Psoas muscle (tissue), 8 donors: ENCODE measurements around the gene KCNIP3. TPM values are rescaled to one million over a fixed set of nuclear protein-coding genes. Genes with fewer than 3 reads are reported as not detected.
A peak's percentile ranks its signal among the peaks of the same experiment; 100 is the strongest.

ENCODE experiments used
- ATAC-seq, 4 donors: fragments of 200-7000 bp; cut with Tn5 transposase; one replicate each; pipeline ENCODE4 v1.9.1; 2020; ENCODE audit warnings: moderate library complexity in 3 of 4, mild to moderate bottlenecking in 2 of 4
- DNase-seq, 2 donors: peaks; one replicate each; pipeline ENCODE4 v3.0.0-alpha.2; 2020
- H3K27ac ChIP-seq: fragments of 200-600 bp; one replicate; pipeline ENCODE4 v1.8.0; 2022
- H3K27me3 ChIP-seq, 3 donors: fragments of 200-600 bp in 1 of 3; one replicate each; pipeline versions ENCODE4 v1.6.1 to v1.8.0; 2013 to 2022; ENCODE audit warnings: low read length in 2 of 3, mild to moderate bottlenecking in 2 of 3, moderate library complexity in 1 of 3; ENCODE audit not compliant: insufficient read depth in 3 of 3
- H3K36me3 ChIP-seq, 2 donors: fragments of 200-600 bp in 1 of 2; one replicate each; pipeline versions ENCODE4 v1.6.1 to v1.8.0; 2013 to 2022; ENCODE audit warnings: low read depth in 1 of 2, mild to moderate bottlenecking in 1 of 2, moderate library complexity in 1 of 2; ENCODE audit not compliant: insufficient read depth in 1 of 2
- H3K4me1 ChIP-seq: fragments of 200-600 bp; one replicate; pipeline ENCODE4 v1.8.0; 2022
- H3K4me3 ChIP-seq: fragments of 200-600 bp; one replicate; pipeline ENCODE4 v1.8.0; 2022; ENCODE audit warnings: mild to moderate bottlenecking
- H3K9me3 ChIP-seq: fragments of 200-600 bp; one replicate; pipeline ENCODE4 v1.8.0; 2022
- CTCF ChIP-seq: fragments of 200-600 bp; IDR thresholded peaks from one replicate; pipeline ENCODE4 v1.8.0; 2022; ENCODE audit warnings: antibody characterized with exemption
- WGBS, 3 donors: extraction: QIAGEN DNeasy Blood & Tissue Kit; methylation state at CpG; one replicate each; pipeline versions ENCODE4 v1.1.6 to v1.1.7; 2013; 5-methylcytosine and 5-hydroxymethylcytosine counted together
- intact Hi-C, 2 donors: fragments of 100-400 bp; cut with DNase I; formaldehyde crosslinking; loops; one replicate each; pipeline versions ENCODE4 v1.11.0 to v1.14.2; 2022
- polyA plus RNA-seq, 3 donors: library from polyadenylated mRNA; stranded (reverse); fragments of 200-250 nt; gene quantifications; one replicate each; pipeline ENCODE4 v1.2.3, GENCODE V29; 2013
- total RNA-seq, 4 donors: library from RNA; stranded (reverse); fragmentation: NEBNext Ultra II Directional in 2 of 4; extraction: Animal tissue kit (Norgen Biotek cat#: 25700) in 2 of 4; gene quantifications; one replicate each; pipeline versions ENCODE4 v1.2.1 to v1.2.4, GENCODE V29; 2021 to 2023
- donor health status: healthy with polysubstance abuse.
- donor health status: DM: no; HTN: no; CAD: no; lungs with moderate emphysema.
- donor health status: Bipolar disorder and iron deficiency.
- donor health status: healthy.
- donor health status: DM: yes; HTN: yes; CAD: no.
- donor health status: DM: no; HTN: no; CAD: no.
- donor health status: DM: no; HTN: no; CAD: no.
- donor health status: DM: yes; HTN: yes; CAD: no.

Gene KCNIP3
- total and polyA plus RNA-seq, 7 donors: 0.93 to 2.0 (median 1.3) TPM

GRCh38 chr2:95332036-95332435 is 34.9 kb downstream of the KCNIP3 start:
- intact Hi-C loops: no loop called here
- no peak for TF ChIP-seq CTCF
- Histone ChIP-seq H3K4me3 (no peak overlapping the region), H3K9me3 (no peaks in the 10 kb centered on the region), H3K27me3 (no peaks in the 10 kb centered on the region), H3K4me1 (peaks cover 4% of the 10 kb centered on the region), H3K36me3 (no peaks in the 10 kb centered on the region), H3K27ac (no peak overlapping the region)
- ATAC-seq (no peak), DNase-seq (peak in 1 of 2 donors; percentile 8)
- 94 to 96% (median 95%) methylated on average over 8 of the region's 8 CpGs for WGBS, 3 donors

GRCh38 chr2:95333056-95333455 is 35.9 kb downstream of the KCNIP3 start:
- intact Hi-C loops: no loop called here
- DNase-seq (peak in 1 of 2 donors; percentile 13), ATAC-seq (no peak)
- H3K27me3 ChIP-seq: no peaks in the 10 kb centered on the region
- H3K4me1 ChIP-seq: peaks cover 4% of the 10 kb centered on the region
- H3K36me3 ChIP-seq: no peaks in the 10 kb centered on the region
- H3K27ac ChIP-seq: no peak overlapping the region
- TF ChIP-seq CTCF: no peak
- H3K9me3 ChIP-seq: no peaks in the 10 kb centered on the region
- no peak overlapping the region for H3K4me3 ChIP-seq
- WGBS, 3 donors: 89 to 91% (median 90%) methylated on average over 7 of the region's 7 CpGs

GRCh38 chr2:95333888-95334338 is 36.8 kb downstream of the KCNIP3 start:
- WGBS, 3 donors: 13 to 25% (median 20%) methylated on average over 11 of the region's 11 CpGs
- Histone ChIP-seq H3K27ac (no peak overlapping the region), H3K9me3 (no peaks in the 10 kb centered on the region), H3K27me3 (no peaks in the 10 kb centered on the region), H3K4me1 (peaks cover 4% of the 10 kb centered on the region), H3K4me3 (no peak overlapping the region), H3K36me3 (no peaks in the 10 kb centered on the region)
- peak; percentile 19 to 53 for DNase-seq
- intact Hi-C loops: no loop called here
- TF ChIP-seq CTCF: no peak
- peak; percentile 54 to 62 (median 60) for ATAC-seq

- no peak for ATAC-seq
- no peaks in the 10 kb centered on the region for H3K27me3 ChIP-seq
- H3K27ac ChIP-seq: no peak overlapping the region
- H3K9me3 ChIP-seq: no peaks in the 10 kb centered on the region
- intact Hi-C loops: no loop called here
- DNase-seq: no peak
- H3K36me3 ChIP-seq: no peaks in the 10 kb centered on the region
- no peak for TF ChIP-seq CTCF
- no peak overlapping the region for H3K4me3 ChIP-seq
- H3K4me1 ChIP-seq: peaks cover 4% of the 10 kb centered on the region
- WGBS, 3 donors: 95 to 100% (median 100%) methylated on average over 1 of the region's 1 CpG
Observed at GRCh38 chr2:95334916-95335641, 37.9 kb downstream of the KCNIP3 start.

GRCh38 chr2:95336406-95336805 is 39.3 kb downstream of the KCNIP3 start:
- H3K27ac ChIP-seq: no peak overlapping the region
- intact Hi-C loops: no loop called here
- H3K4me1 ChIP-seq: peaks cover 4% of the 10 kb centered on the region
- no peaks in the 10 kb centered on the region for H3K36me3 ChIP-seq
- no peaks in the 10 kb centered on the region for H3K9me3 ChIP-seq
- TF ChIP-seq CTCF: no peak
- no peak for ATAC-seq
- no peak overlapping the region for H3K4me3 ChIP-seq
- 70 to 76% (median 72%) methylated on average over 2 of the region's 2 CpGs for WGBS, 3 donors
- H3K27me3 ChIP-seq: no peaks in the 10 kb centered on the region
- DNase-seq: no peak
